H1 (cell line): ENCODE results near the gene TUBD1. TPM values are rescaled to one million over a fixed set of nuclear protein-coding genes. Genes with fewer than 3 reads are reported as not detected.

ENCODE experiments used
- CTCF ChIA-PET: fragments of 300-600 bp; sonication (Branson Sonifier 250); formaldehyde crosslinking; loops from one replicate; lab custom pipeline; 2021; ENCODE audit not compliant: partially characterized antibody; lab: Charles Lee
- POLR2A ChIA-PET: fragments of 300-600 bp; sonication (Branson Sonifier 250); formaldehyde crosslinking; loops from one replicate; lab custom pipeline; 2021; ENCODE audit warnings: inconsistent platforms; ENCODE audit not compliant: partially characterized antibody; lab: Charles Lee
- DNase-seq, 2 experiments: peaks; one replicate each; pipeline versions ENCODE4 v3.0.0 to v3.0.0-alpha.2; 2010 to 2022; ENCODE audit warnings: low spot score in 2 of 2, low read depth in 1 of 2, mixed read lengths in 1 of 2
- FAIRE-seq: peaks from 2 replicates; lab custom pipeline; 2011; peaks lifted over from hg19 to GRCh38; lab: Jason Lieb, UNC
- H2AFZ ChIP-seq: 2 replicates; pipeline ENCODE4 v1.8.1; 2012; ENCODE audit warnings: low read length, inconsistent platforms
- H2AK5ac ChIP-seq: 2 replicates; pipeline ENCODE4 v1.6.1; 2013; ENCODE audit warnings: low read depth, low read length
- H2BK120ac ChIP-seq: replicated peaks from 2 replicates; pipeline ENCODE3; 2013; ENCODE audit warnings: low read depth, low read length, inconsistent platforms
- H2BK12ac ChIP-seq: 2 replicates; pipeline ENCODE4 v1.6.1; 2013; ENCODE audit warnings: low read depth, low read length
- H2BK15ac ChIP-seq: 2 replicates; pipeline ENCODE4 v1.6.1; 2013; ENCODE audit warnings: low read length
- H2BK20ac ChIP-seq: 2 replicates; pipeline ENCODE4 v1.6.1; 2013; ENCODE audit warnings: low read length
- H2BK5ac ChIP-seq: 2 replicates; pipeline ENCODE4 v1.6.1; 2013; ENCODE audit warnings: low read depth, low read length
- H3K14ac ChIP-seq: 2 replicates; pipeline ENCODE4 v1.6.1; 2013; ENCODE audit warnings: inconsistent platforms; ENCODE audit not compliant: insufficient read length
- H3K18ac ChIP-seq: 2 replicates; pipeline ENCODE4 v1.6.1; 2013; ENCODE audit warnings: low read length; ENCODE audit errors: extremely low read depth
- H3K23ac ChIP-seq: 2 replicates; pipeline ENCODE4 v1.6.1; 2013; ENCODE audit warnings: inconsistent platforms; ENCODE audit not compliant: insufficient read length
- H3K23me2 ChIP-seq: 2 replicates; pipeline ENCODE4 v1.6.1; 2013; ENCODE audit warnings: low read depth, low read length
- H3K27ac ChIP-seq: 2 replicates; pipeline ENCODE4 v1.6.1; 2011; ENCODE audit warnings: low read depth, low read length, inconsistent platforms
- H3K27me3 ChIP-seq, 4 experiments: replicated peaks in 1 of 4; 1 replicate in 1 of 4; 2 replicates in 3 of 4; pipeline versions ENCODE4 v1.6.1 to v1.8.1; 2011 to 2013; ENCODE audit warnings: low read length in 3 of 4, mild to moderate bottlenecking in 3 of 4, inconsistent platforms in 2 of 4, mixed read lengths in 2 of 4, moderate library complexity in 1 of 4; ENCODE audit not compliant: control insufficient read depth in 3 of 4, insufficient read depth in 3 of 4; ENCODE audit errors: extremely low read depth in 1 of 4
- H3K36me3 ChIP-seq, 4 experiments: 2 replicates each; pipeline versions ENCODE4 v1.6.1 to v1.8.1; 2011 to 2013; ENCODE audit warnings: mild to moderate bottlenecking in 4 of 4, low read length in 3 of 4, moderate library complexity in 2 of 4, control low read depth in 1 of 4, inconsistent platforms in 1 of 4; ENCODE audit not compliant: insufficient read depth in 4 of 4, control insufficient read depth in 2 of 4
- H3K4ac ChIP-seq: replicated peaks from 2 replicates; pipeline ENCODE3; 2013; ENCODE audit warnings: low read length, low read depth, mixed read lengths, inconsistent platforms; ENCODE audit not compliant: insufficient read length
- H3K4me1 ChIP-seq, 4 experiments: replicated peaks in 1 of 4; 1 replicate in 1 of 4; 2 replicates in 3 of 4; pipeline versions ENCODE4 v1.6.1 to v1.8.1; 2011 to 2013; ENCODE audit warnings: low read length in 3 of 4, inconsistent platforms in 2 of 4, mixed read lengths in 1 of 4; ENCODE audit not compliant: insufficient read depth in 4 of 4, control insufficient read depth in 3 of 4
- H3K4me2 ChIP-seq, 2 experiments: 2 replicates each; pipeline versions ENCODE4 v1.6.1 to v1.8.1; 2011 to 2013; ENCODE audit warnings: low read depth in 2 of 2, low read length in 2 of 2, control low read depth in 1 of 2, inconsistent platforms in 1 of 2, mild to moderate bottlenecking in 1 of 2; ENCODE audit not compliant: insufficient read depth in 1 of 2
- H3K4me3 ChIP-seq, 4 experiments: fragments of 200-600, 300-600 bp in 1 of 4; sonication (generic), shearing (Covaris generic), sonication (Bioruptor Twin) in 1 of 4; 2 replicates each; pipeline versions ENCODE4 v1.5.1 to v1.8.1; 2011 to 2016; ENCODE audit warnings: low read length in 4 of 4, low read depth in 3 of 4, control low read depth in 2 of 4, inconsistent platforms in 2 of 4, mild to moderate bottlenecking in 2 of 4, mixed read lengths in 1 of 4, moderate library complexity in 1 of 4; ENCODE audit not compliant: insufficient read depth in 2 of 4; ENCODE audit errors: extremely low read depth in 1 of 4
- H3K56ac ChIP-seq: replicated peaks from 2 replicates; pipeline ENCODE3; 2013; ENCODE audit warnings: low read depth, mild to moderate bottlenecking, mixed read lengths, low read length, inconsistent platforms; ENCODE audit not compliant: insufficient read length
- H3K79me1 ChIP-seq: 2 replicates; pipeline ENCODE4 v1.6.1; 2013; ENCODE audit warnings: low read depth, low read length, control low read depth
- H3K79me2 ChIP-seq, 2 experiments: 2 replicates each; pipeline versions ENCODE4 v1.6.1 to v1.8.1; 2012 to 2013; ENCODE audit warnings: low read length in 2 of 2, mild to moderate bottlenecking in 2 of 2, inconsistent platforms in 1 of 2; ENCODE audit not compliant: insufficient read depth in 2 of 2, control insufficient read depth in 1 of 2
- H3K9ac ChIP-seq, 4 experiments: replicated peaks in 1 of 4; 1 replicate in 1 of 4; 2 replicates in 3 of 4; pipeline versions ENCODE4 v1.6.1 to v1.8.1; 2011 to 2013; ENCODE audit warnings: low read depth in 3 of 4, low read length in 3 of 4, control low read depth in 2 of 4, mild to moderate bottlenecking in 2 of 4, moderate library complexity in 2 of 4, inconsistent platforms in 1 of 4; ENCODE audit errors: extremely low read depth in 1 of 4
- H3K9me3 ChIP-seq, 2 experiments: 2 replicates each; pipeline versions ENCODE4 v1.6.1 to v1.8.1; 2012 to 2013; ENCODE audit warnings: mild to moderate bottlenecking in 2 of 2, moderate library complexity in 2 of 2, control low read depth in 1 of 2, inconsistent platforms in 1 of 2, low read depth in 1 of 2, low read length in 1 of 2, mixed read lengths in 1 of 2; ENCODE audit not compliant: insufficient read depth in 2 of 2
- H4K20me1 ChIP-seq, 2 experiments: replicated peaks in 1 of 2; 2 replicates each; pipeline versions ENCODE3 to v1.8.1; 2011 to 2013; ENCODE audit warnings: inconsistent platforms in 2 of 2, low read length in 2 of 2, mild to moderate bottlenecking in 1 of 2; ENCODE audit not compliant: insufficient read depth in 2 of 2, control insufficient read depth in 1 of 2
- H4K5ac ChIP-seq: 2 replicates; pipeline ENCODE4 v1.6.1; 2013; ENCODE audit warnings: low read length, low read depth, mixed read lengths, inconsistent platforms; ENCODE audit not compliant: insufficient read length
- H4K8ac ChIP-seq: 2 replicates; pipeline ENCODE4 v1.8.0; 2013; ENCODE audit warnings: mild to moderate bottlenecking, moderate library complexity, low read length, inconsistent platforms; ENCODE audit not compliant: insufficient read depth; ENCODE audit errors: extremely low read depth
- H4K91ac ChIP-seq: replicated peaks from 2 replicates; pipeline ENCODE3; 2013; ENCODE audit warnings: low read length, mixed read lengths, inconsistent platforms; ENCODE audit not compliant: insufficient read length
- CBX5 ChIP-seq: fragments of 300-800, 300-1000 bp; sonication (generic); IDR thresholded peaks from 2 replicates; pipeline ENCODE4 v1.7.1; 2016; ENCODE audit warnings: antibody characterized with exemption, low read length, low read depth
- CHD2 ChIP-seq: IDR thresholded peaks from 2 replicates; pipeline ENCODE4 v1.6.1; 2012; ENCODE audit warnings: low read length, improper control_type of control experiment
- JUN ChIP-seq: IDR thresholded peaks from 2 replicates; pipeline ENCODE4 v1.6.1; 2011; ENCODE audit warnings: low read depth, mild to moderate bottlenecking, improper control_type of control experiment, low read length
- NANOG ChIP-seq: IDR thresholded peaks from 2 replicates; pipeline ENCODE4 v1.6.1; 2011; ENCODE audit warnings: low read length, low read depth, mild to moderate bottlenecking, inconsistent platforms; ENCODE audit not compliant: insufficient read depth, poor library complexity, severe bottlenecking
- RBBP5 ChIP-seq: IDR thresholded peaks from 2 replicates; pipeline ENCODE4 v1.7.1; 2012; ENCODE audit warnings: low read depth, mild to moderate bottlenecking, inconsistent platforms, low read length, moderate library complexity, borderline replicate concordance
- SP4 ChIP-seq: IDR thresholded peaks from 2 replicates; pipeline ENCODE4 v1.6.1; 2012; ENCODE audit warnings: low read length, inconsistent platforms
- WGBS, 2 experiments: shearing (Covaris generic) in 1 of 2; methylation state at CpG; one replicate each; pipeline versions ENCODE4 v1.1.6 to v1.1.7; 2013 to 2015; ENCODE audit warnings: low lambda C conversion rate in 2 of 2, mixed read lengths in 2 of 2, inconsistent platforms in 1 of 2, low coverage in 1 of 2, missing lambda C conversion rate in 1 of 2; ENCODE audit not compliant: insufficient replicate concordance in 2 of 2, insufficient coverage in 1 of 2, insufficient read length in 1 of 2; ENCODE audit errors: extremely low coverage in 1 of 2, missing lambda C conversion rate in 1 of 2; 5-methylcytosine and 5-hydroxymethylcytosine counted together
- polyA plus RNA-seq, 7 experiments: library from polyadenylated mRNA; depleted of rRNA in 3 of 7; stranded (reverse) in 5 of 7; unstranded in 2 of 7; fragments of >200 nt in 5 of 7; fragments of 200-250 nt in 2 of 7; gene quantifications; 1 replicate in 5 of 7; 2 replicates in 1 of 7; 4 replicates in 1 of 7; pipeline versions ENCODE4 v1.2.1 to v1.2.3, GENCODE V29; 2011 to 2013; ENCODE audit warnings: missing spikeins in 2 of 7, mixed read lengths in 2 of 7
- total RNA-seq: library from RNA; stranded (reverse); fragmentation: NEBNext Ultra II Directional; extraction: Animal tissue kit (Norgen Biotek cat#: 25700); gene quantifications from 2 replicates; pipeline ENCODE4 v1.2.1, GENCODE V29; 2021

The TUBD1 gene
- total and polyA plus RNA-seq, 2 of the 8 experiments (the other 6 are each of a cell fraction or from before 2014, with no cell fraction given), result 9.1 to 17.5 TPM

DNA sequence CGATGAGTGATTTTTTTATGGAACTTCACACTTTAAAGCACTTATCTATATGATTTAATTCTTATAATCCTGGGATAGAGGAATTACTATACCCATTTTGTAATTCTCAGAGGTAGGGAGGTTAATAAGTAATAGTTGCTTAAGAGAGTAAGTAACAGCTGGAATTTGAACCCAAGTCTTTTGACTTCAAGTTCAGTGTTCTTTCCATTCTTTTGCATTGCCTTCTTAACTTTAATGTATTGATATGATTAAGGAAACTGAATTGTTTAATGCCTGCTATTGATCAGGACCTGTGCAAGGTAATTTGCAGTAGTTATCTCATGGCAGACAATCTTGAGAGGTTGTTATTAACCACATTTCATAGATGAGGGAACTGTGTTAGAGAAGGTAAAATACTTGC lies 78.5 kb downstream of the TUBD1 start:
- CTCF ChIA-PET, result no interaction called here
- FAIRE-seq, result no peak
- WGBS, 2 experiments, result 86% methylated on average over 1 of the region's 1 CpG; no CpG with 5 or more reads in 1 of the 2 experiments
- Histone ChIP-seq H3K23ac (no peak overlapping the region), H3K9ac (no peak overlapping the region), H4K91ac (no peak overlapping the region), H3K18ac (no peak overlapping the region), H3K79me2 (no peaks in the 10 kb centered on the region), H2BK5ac (no peak overlapping the region), H2BK15ac (no peak overlapping the region), H3K4me1 (no peaks in the 10 kb centered on the region), H4K20me1 (no peaks in the 10 kb centered on the region), H3K27ac (no peak overlapping the region), H3K36me3 (peaks cover 0 to 6% (median 0%) of the 10 kb centered on the region in 4 experiments; a peak in 2 of 8 replicates), H4K8ac (no peak overlapping the region), H2BK20ac (no peak overlapping the region), H2AFZ (no peak overlapping the region), H2BK120ac (no peak overlapping the region), H3K4ac (no peak overlapping the region), H3K56ac (no peak overlapping the region), H3K14ac (no peak overlapping the region), H2AK5ac (no peak overlapping the region), H3K4me3 (no peak overlapping the region), H4K5ac (no peak overlapping the region), H3K27me3 (no peaks in the 10 kb centered on the region), H3K4me2 (no peak overlapping the region), H3K9me3 (no peaks in the 10 kb centered on the region), H3K79me1 (no peaks in the 10 kb centered on the region), H3K23me2 (no peaks in the 10 kb centered on the region), H2BK12ac (no peak overlapping the region)
- no peak for DNase-seq
- POLR2A ChIA-PET, result interaction anchor here (0.6 to 2.0 kb wide), 2 partner anchors 13 to 25 kb away, joined by 3 to 6 read pairs; no protein-coding TSS in a partner anchor
- TF ChIP-seq SP4 (no peak), RBBP5 (no peak), CBX5 (no peak), JUN (no peak), CHD2 (no peak), NANOG (no peak)
